Ovary (tissue), 3 donors: Measurements from ENCODE around the gene SIX5.

Source experiments
- CTCF ChIP-seq, 3 donors: fragments of 450-650 bp in 2 of 3; fragments of 200-600 bp in 1 of 3; IDR thresholded peaks; one replicate each; pipeline versions ENCODE4 v1.5.1 to v1.8.0; 2016 to 2022; ENCODE audit warnings: antibody characterized with exemption in 3 of 3, mild to moderate bottlenecking in 1 of 3
- EP300 ChIP-seq: sonication (generic); formaldehyde crosslinking; IDR thresholded peaks from one replicate; pipeline ENCODE4 v1.6.1; 2017; ENCODE audit warnings: antibody characterized with exemption
- POLR2A ChIP-seq: fragments of 450-650 bp; IDR thresholded peaks from one replicate; pipeline ENCODE4 v1.6.1; 2017; ENCODE audit warnings: antibody characterized with exemption, mild to moderate bottlenecking, moderate library complexity
- donor health status: DM: no; HTN: no; CAD: no.

- TF ChIP-seq CTCF (IDR thresholded peaks at IDR 0.05) (no peak), POLR2A (no peak), EP300 (no peak)
Measured at GRCh38 chr19:45777395-45777961, 8.4 kb upstream of the SIX5 start.
